HG02884 (cell line): ENCODE measurements around the gene SLC9A6.
"Not testable (repeated sequence)": the region's sequence is repeated elsewhere in the genome, so short reads cannot be mapped to it uniquely, and the experiment has no call there.

ENCODE experiments used
- ATAC-seq: cut with Tn5 transposase; IDR thresholded peaks from one replicate; pipeline ENCODE4 v1.9.1; 2021; ENCODE audit warnings: mild to moderate bottlenecking, moderate library complexity; ENCODE audit not compliant: unreplicated experiment

Gene SLC9A6

DNA sequence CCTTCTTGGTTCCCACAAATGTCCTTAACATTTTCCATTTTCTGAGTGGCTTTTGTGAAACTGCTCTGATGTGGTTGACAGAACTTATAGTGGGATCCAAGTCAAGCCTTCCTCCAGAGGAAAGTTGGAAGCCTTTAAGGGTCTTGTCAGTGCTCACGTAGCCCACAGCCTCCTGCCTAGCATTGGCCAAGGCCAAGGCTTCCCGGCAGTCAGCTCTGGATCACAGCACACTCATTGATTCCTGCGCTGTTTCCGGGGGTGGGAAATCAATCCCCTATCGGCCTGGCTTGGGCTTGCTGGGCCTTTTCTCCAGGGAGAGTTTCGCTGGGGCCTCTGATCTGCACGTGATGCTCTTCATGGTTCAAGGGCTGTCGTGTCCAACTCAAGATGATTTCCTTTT, 76.1 kb downstream of the SLC9A6 start:
- no peak for ATAC-seq

DNA sequence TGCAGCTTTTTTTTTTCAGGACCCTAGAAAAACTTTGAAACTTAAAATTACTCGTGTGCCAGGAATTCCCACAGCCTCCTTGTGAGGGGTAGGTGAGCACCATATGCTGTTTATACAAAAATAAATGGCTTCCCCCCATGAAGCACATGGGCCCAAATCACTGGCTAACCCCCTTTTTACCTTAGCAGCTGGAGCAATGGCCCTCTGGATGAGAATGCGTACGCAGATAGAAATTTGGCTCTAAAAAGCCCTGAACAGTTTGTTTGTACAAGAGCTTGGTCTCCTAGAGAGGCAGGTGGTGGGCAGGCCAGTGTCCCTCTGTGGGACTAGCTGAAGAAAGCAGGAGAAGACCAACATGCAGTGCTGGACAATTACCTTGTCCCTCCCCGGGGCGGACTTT, 76.5 kb downstream of the SLC9A6 start:
- ATAC-seq, result no peak

DNA sequence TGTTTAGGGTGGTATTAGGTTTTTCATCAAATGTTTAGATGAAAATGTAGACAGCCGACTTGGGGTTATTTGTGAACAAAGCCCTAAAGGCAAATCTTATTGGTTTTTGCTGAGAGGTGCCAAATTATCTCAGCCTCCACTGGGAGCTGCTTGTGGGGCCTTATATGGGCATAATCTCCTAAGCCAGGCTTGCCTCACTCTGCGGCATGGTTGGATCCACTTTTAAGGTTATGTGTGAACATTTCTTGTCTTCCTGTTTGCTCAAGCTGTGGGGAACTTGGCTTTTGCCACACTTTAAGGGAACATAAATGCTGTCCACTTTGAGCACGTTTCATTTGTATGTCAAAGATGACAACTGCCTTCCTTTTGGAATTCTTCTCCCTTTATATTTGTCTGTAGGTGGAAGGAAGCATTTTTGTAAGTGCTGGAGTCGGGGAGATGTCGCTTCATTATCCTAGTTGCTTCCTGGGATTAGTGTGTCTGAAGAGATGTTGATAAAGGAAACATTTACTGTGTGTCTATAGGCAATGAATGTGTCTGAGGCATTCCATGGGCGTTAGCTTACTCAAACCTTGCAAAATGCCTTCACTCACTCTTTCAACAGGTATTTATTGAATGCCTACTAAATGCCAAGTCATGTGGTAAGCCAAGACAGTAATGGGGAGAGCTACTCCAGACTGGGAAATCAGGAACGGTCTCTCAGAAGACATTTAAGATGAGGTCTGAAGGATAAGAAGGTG, 78.3 kb downstream of the SLC9A6 start:
- no peak for ATAC-seq

DNA sequence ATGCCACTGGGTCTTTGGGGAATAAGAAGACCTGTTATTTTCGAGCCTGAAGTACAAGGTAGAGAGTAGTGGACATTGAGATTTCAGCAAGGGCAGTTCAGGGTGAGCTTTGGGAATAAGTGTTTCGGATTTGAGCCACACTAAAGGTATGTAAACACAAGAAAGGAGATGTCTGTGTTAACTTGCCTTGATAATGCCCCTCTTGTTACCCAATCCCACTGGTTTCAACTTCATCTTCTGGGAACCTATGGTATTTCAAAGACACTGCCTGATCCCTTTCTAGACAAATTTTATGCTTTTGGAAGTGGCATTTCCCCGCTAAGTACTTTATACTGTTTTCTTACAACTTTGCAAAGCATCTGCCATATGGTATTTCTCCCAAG, 79.4 kb downstream of the SLC9A6 start:
- no peak for ATAC-seq

- no peak for ATAC-seq
These were observed 79.9 kb downstream of the SLC9A6 start for GRCh38 chrX:136065044-136065671.

DNA sequence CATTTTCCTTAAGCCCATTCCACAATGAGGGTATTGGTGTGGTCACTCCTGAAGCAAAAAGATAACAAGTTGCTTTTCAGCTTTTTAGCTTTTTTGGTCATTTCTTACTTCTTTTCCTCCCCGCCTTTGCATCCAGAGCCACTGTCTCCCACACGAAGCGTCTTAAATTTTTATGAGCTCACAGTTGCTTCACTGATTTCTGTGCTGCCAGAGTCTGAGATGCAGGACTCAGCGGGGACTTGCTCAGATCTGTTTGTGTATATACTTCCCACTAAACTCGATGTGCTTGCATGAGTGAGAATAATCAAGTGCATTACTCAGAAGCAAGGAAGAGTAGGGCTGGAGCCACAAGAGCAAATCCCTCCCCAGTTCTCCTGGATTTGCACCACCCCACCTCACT, 81.9 kb downstream of the SLC9A6 start:
- ATAC-seq, result no peak

DNA sequence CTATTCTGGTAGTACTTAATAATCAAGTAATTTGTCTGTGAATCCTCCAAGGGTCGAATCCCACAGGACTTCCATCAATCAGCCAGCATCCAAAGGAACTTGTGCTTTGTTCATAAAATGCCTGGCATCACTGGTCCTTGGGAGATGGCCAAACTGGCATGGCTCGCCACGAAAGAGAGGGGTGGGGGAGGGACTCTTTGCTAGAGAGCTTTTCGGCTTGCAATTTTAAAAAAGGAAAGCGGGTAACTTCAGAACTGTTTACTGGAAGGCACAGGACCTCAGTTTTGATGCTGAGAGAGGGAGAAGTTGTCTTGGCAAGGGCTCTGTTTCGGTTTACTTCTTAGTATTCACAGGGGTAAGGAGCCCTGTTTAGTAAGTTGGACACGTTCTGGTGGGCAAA, 82.7 kb downstream of the SLC9A6 start:
- no peak for ATAC-seq

GRCh38 chrX:136076942-136077341, 91.7 kb downstream of the SLC9A6 start:
- no peak for ATAC-seq

DNA sequence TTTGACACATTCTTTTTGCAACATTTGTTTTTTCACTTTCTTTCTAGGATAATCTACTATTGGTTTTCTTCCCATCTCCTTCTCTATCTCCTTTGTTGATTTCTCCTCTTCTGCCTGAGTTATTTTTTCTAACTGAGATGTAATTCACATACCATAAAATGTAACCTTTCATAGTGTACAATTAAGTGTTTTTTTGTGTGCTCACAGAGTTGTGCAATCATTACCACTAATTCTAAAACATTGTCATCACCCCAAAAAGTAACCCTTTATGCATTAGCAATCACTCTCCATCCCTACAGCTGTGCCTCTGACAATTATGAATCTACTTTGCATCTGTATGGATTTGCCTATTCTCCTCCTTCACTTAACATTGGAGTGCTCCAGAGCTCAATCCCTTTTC, 95.5 kb downstream of the SLC9A6 start:
- no peak for ATAC-seq

GRCh38 chrX:136086521-136086920, 101.3 kb downstream of the SLC9A6 start:
- ATAC-seq, result no peak

GRCh38 chrX:136091898-136092297, 106.7 kb downstream of the SLC9A6 start:
- ATAC-seq, result not testable (repeated sequence)

DNA sequence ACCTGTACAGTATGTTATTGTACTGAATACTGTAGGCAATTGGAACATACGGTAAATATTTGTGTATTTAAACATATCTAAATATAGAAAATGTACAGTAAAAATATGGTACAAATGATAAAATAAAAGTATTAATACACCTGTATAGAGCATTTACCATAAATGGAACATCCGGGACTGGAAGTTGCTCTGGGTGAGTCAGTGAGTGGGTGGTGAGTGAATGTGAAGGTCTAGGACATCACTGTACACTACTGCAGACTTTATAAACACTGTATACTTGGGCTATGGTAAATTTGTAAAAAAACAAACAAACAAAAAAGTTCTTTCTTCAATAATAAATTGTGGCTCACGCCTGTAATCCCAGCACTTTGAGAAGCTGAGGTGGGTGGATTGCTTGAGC, 109.7 kb downstream of the SLC9A6 start:
- no peak for ATAC-seq
